Measurements from ENCODE around the gene YIPF3.

Gene YIPF3

DNA sequence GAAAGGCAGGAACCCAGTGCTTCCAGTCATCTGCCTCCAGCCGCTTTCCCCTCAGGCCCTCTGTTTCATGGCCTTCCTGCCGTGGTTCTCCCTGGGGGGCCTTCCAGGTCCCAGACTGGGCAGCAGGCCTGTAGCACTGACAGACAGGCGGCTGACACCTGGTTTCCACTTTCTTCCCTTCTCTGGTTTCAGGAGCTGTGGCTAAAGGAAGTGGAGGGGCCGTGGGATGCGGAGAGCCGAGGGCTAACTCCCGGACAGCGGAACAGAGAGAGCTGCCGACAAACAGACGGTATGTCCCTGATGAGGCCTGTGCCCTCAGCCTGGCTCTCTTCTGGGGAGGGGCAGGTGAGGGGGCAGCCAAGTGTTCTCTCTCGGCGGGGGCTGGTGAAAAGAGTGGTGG lies 19.0 kb downstream of the YIPF3 start:
- TF ChIP-seq, protein P1, sequence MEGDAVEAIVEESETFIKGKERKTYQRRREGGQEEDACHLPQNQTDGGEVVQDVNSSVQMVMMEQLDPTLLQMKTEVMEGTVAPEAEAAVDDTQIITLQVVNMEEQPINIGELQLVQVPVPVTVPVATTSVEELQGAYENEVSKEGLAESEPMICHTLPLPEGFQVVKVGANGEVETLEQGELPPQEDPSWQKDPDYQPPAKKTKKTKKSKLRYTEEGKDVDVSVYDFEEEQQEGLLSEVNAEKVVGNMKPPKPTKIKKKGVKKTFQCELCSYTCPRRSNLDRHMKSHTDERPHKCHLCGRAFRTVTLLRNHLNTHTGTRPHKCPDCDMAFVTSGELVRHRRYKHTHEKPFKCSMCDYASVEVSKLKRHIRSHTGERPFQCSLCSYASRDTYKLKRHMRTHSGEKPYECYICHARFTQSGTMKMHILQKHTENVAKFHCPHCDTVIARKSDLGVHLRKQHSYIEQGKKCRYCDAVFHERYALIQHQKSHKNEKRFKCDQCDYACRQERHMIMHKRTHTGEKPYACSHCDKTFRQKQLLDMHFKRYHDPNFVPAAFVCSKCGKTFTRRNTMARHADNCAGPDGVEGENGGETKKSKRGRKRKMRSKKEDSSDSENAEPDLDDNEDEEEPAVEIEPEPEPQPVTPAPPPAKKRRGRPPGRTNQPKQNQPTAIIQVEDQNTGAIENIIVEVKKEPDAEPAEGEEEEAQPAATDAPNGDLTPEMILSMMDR (IDR thresholded peaks at IDR 0.05; ENCODE audit: low read depth, low read length, missing control alignments): no peak
- no peak overlapping the region for H3K4me3 ChIP-seq (ENCODE audit: low read depth, low read length)
- in situ Hi-C loops (cut with HindIII; ENCODE audit: low sequenced_read_pairs): no loop called here
- no peak for DNase-seq (ENCODE audit: low read depth)

DNA sequence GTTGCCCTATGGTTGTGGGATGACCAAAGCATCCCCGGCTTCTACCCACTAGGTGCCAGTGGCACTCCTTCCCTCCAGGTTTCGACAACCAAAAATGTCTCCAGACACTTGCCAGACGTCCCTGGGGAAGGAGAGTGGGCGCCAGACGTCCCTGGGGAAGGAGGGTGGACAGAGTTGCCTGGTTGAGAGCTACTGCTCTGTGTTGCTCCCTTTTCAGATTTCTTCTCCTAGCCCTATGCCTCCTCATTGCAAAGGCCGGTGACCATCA lies 19.7 kb downstream of the YIPF3 start:
- no peak for DNase-seq (ENCODE audit: low read depth)
- in situ Hi-C loops (cut with HindIII; ENCODE audit: low sequenced_read_pairs): no loop called here
- TF ChIP-seq, protein P1 (IDR thresholded peaks at IDR 0.05; ENCODE audit: low read depth, low read length, missing control alignments): no peak
- no peak overlapping the region for H3K4me3 ChIP-seq (ENCODE audit: low read depth, low read length)

DNA sequence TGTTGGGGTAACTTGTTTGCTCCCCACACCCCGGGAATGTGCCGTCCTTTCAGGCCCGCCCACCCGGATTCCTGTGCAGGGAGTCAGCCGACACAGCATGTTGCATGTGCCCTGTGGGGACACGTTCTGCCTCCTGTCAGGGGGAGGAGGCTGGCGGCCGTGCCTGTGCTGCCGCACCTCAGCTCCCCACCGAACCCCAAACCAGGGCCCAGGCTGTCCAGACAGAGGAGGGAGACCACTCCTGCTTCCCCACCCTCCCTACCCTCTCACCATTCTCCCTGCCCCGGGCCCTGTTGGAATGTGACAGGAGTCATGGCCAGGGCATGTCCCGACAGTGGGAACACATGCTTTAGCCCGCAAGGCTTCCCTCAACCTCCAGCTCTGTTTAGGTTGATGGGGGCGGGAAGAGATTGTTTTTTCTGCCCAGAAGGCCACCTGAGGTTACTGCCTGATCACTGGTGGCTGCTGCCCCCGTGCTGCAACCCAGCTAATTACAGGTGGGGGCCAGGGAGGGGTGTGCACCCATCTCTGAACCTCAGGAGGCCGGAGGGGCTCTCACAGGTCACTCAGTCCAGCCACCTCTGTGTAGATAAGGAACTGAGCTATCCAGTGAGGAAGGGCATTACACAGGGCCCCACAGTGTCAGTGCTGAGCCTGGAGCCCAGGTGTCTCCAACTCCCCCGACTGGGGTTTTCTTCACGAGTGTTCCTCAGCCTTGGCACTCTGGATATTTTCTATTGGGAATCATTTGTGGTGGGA lies 20.2 kb downstream of the YIPF3 start:
- DNase-seq (ENCODE audit: low read depth): no peak
- in situ Hi-C loops (cut with HindIII; ENCODE audit: low sequenced_read_pairs): no loop called here
- no peak overlapping the region for H3K4me3 ChIP-seq (ENCODE audit: low read depth, low read length)
- TF ChIP-seq, protein P1 (IDR thresholded peaks at IDR 0.05; ENCODE audit: low read depth, low read length, missing control alignments): peak; percentile 62

DNA sequence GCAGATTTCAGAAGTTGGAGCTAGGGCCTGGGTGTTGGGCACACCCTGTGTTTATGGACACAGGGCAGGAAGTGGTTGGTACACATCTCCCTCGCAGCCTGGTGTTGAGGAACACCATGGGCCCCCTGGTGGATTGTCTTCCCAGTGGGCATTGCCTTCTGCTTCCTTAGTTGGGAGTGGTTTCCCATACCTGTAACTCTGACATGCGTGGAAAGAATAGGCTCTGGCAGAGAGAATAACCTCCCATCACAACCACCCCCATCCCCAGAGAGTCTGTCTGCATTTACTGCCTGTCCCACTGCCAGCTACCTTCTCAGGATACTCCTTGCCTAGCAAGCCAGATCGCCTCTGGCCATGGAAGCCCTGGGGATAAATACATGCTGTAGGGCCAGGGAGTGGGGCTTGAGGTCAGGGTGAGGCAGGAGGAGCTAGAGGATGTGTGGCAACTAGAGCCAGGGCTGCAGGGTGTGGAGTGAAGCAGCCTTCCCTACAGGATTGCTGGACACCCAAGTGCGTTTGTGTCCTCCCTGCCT lies 21.3 kb downstream of the YIPF3 start:
- no peak for DNase-seq (ENCODE audit: low read depth)
- TF ChIP-seq, protein P1 (IDR thresholded peaks at IDR 0.05; ENCODE audit: low read depth, low read length, missing control alignments): no peak
- in situ Hi-C loops (cut with HindIII; ENCODE audit: low sequenced_read_pairs): no loop called here
- H3K4me3 ChIP-seq (ENCODE audit: low read depth, low read length): no peak overlapping the region

DNA sequence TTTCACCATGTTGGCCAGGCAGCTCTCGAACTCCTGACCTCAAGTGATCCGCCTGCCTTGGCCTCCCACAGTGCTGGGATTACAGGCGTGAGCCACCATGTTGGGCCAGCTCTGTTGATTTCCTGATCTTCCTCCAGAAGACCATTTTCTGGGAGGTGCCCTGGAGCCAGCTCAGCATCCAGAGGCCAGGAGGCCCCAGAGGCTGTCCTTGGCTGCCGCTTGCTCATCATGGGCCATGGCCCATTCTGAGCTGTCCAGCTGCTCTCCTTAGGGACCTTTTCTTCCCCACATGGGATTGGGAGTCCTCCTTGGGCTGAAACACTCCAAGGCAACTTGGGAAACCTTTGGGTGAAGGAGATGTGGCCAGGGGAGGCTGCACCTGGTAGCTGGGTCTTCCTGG lies 22.0 kb downstream of the YIPF3 start:
- no peak overlapping the region for H3K4me3 ChIP-seq (ENCODE audit: low read depth, low read length)
- TF ChIP-seq, protein P1 (IDR thresholded peaks at IDR 0.05; ENCODE audit: low read depth, low read length, missing control alignments): no peak
- in situ Hi-C loops (cut with HindIII; ENCODE audit: low sequenced_read_pairs): no loop called here
- DNase-seq (ENCODE audit: low read depth): no peak

DNA sequence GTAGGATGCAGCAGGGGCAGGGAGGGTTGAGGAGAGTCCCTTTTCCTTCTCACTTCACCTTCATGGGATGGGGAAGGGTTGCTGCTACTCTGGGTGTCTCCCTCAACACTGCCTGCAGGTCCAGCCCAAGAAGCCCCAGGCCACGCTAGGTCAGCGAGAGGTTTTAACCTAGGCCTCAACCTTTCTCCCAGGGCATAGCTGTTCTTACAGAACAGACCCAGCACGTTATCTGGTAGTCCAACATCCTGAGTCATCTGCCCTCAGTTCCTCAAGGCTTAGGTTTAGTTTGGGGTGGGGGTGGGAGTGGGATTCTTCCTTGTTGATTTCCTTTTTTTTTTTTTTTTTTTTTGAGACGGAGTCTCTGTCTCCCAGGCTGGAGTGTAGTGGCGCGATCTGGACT lies 22.4 kb downstream of the YIPF3 start:
- in situ Hi-C loops (cut with HindIII; ENCODE audit: low sequenced_read_pairs): no loop called here
- TF ChIP-seq, protein P1 (IDR thresholded peaks at IDR 0.05; ENCODE audit: low read depth, low read length, missing control alignments): no peak
- no peak overlapping the region for H3K4me3 ChIP-seq (ENCODE audit: low read depth, low read length)
- no peak for DNase-seq (ENCODE audit: low read depth)
